ENCODE data around the gene IGFBP6. TPM values are rescaled to one million over a fixed set of nuclear protein-coding genes. Genes with fewer than 3 reads are reported as not detected.

Gene IGFBP6
- total and polyA plus RNA-seq, 9 of the 15 experiments (the other 6 are each of a cell fraction or from before 2014, with no cell fraction given): 0.15 to 1.4 (median 0.54) TPM

- TF ChIP-seq ZNF780A (CRISPR knock-in tag; IDR thresholded peaks at IDR 0.05) (no peak), ZNF586 (CRISPR knock-in tag; conservative IDR thresholded peaks at IDR 0.05) (no peak), CEBPZ (IDR thresholded peaks at IDR 0.05; ENCODE audit: borderline replicate concordance, low read depth, low read length) (no peak), RHOXF2B (CRISPR knock-in tag; conservative IDR thresholded peaks at IDR 0.05) (no peak), PHF8 (IDR thresholded peaks at IDR 0.05; ENCODE audit: borderline replicate concordance, low read length) (peak; percentile 57; the same call in 1 of the 2 replicates), TBP (optimal IDR thresholded peaks at IDR 0.05; ENCODE audit: low read depth, low read length) (no peak), ZNF57 (CRISPR knock-in tag; IDR thresholded peaks at IDR 0.05) (no peak), ZNF696 (CRISPR knock-in tag; conservative IDR thresholded peaks at IDR 0.05) (no peak), TCF7 (IDR thresholded peaks at IDR 0.05; ENCODE audit: borderline replicate concordance) (no peak), ZFP36 (IDR thresholded peaks at IDR 0.05; ENCODE audit: low read depth, low read length, partially characterized antibody) (peak; percentile 17), MTA2 (IDR thresholded peaks at IDR 0.05; ENCODE audit: low read depth) (no peak), ARID3A (IDR thresholded peaks at IDR 0.05; ENCODE audit: borderline replicate concordance, low read depth, low read length) (no peak), BRF1 (IDR thresholded peaks at IDR 0.05; ENCODE audit: borderline replicate concordance, extremely low read depth, insufficient read length) (no peak), MXD1 (CRISPR knock-in tag; IDR thresholded peaks at IDR 0.05; ENCODE audit: borderline replicate concordance, poor library complexity, severe bottlenecking) (no peak)
Measured at GRCh38 chr12:53097564-53098353, at the start of gene IGFBP6 (continued).
